ENCODE data around the gene PCBP4.
A peak's percentile ranks its signal among the peaks of the same experiment; 100 is the strongest.
"Not testable (repeated sequence)": the region's sequence is repeated elsewhere in the genome, so short reads cannot be mapped to it uniquely, and the experiment has no call there.

Gene PCBP4

GRCh38 chr3:51993657-51994056, 26.4 kb upstream of the PCBP4 start:
- DNase-seq: not testable (repeated sequence)

- no peak for DNase-seq
Observed at GRCh38 chr3:51992017-51992682, 24.9 kb upstream of the PCBP4 start.

- not testable (repeated sequence) for DNase-seq
Observed at GRCh38 chr3:51990501-51990971, 23.3 kb upstream of the PCBP4 start.

- no peak for DNase-seq
Observed at GRCh38 chr3:51988286-51989146, 21.3 kb upstream of the PCBP4 start.

- DNase-seq: no peak
Observed at GRCh38 chr3:51987568-51987967, 20.3 kb upstream of the PCBP4 start.

GRCh38 chr3:51986010-51986947, 19.0 kb upstream of the PCBP4 start:
- DNase-seq: no peak

GRCh38 chr3:51985063-51985462, 17.8 kb upstream of the PCBP4 start:
- DNase-seq: no peak

GRCh38 chr3:51984269-51984647, 17.0 kb upstream of the PCBP4 start:
- DNase-seq: no peak

GRCh38 chr3:51983578-51984268, 16.5 kb upstream of the PCBP4 start:
- no peak for DNase-seq

GRCh38 chr3:51982838-51983577, 15.8 kb upstream of the PCBP4 start, which contains the start of gene ACY1:
TSS of gene ACY1 (plus strand) at chr3:51983535. CDS start at chr3:51984065, 530 bp downstream.
- peak; percentile 66 to 83 for DNase-seq

- DNase-seq: peak; percentile 66 to 80
Observed at GRCh38 chr3:51982352-51982837, 15.1 kb upstream of the PCBP4 start.

GRCh38 chr3:51980253-51980652, 13.0 kb upstream of the PCBP4 start:
- no peak for DNase-seq

GRCh38 chr3:51978143-51978502, 10.9 kb upstream of the PCBP4 start:
- DNase-seq: no peak

- DNase-seq: no peak
Observed at GRCh38 chr3:51977446-51978142, 10.3 kb upstream of the PCBP4 start.

- DNase-seq: peak in 1 of 2 experiments; percentile 68
Observed at GRCh38 chr3:51975852-51976549, 8.7 kb upstream of the PCBP4 start.

- DNase-seq: peak; percentile 51 to 77
Observed at GRCh38 chr3:51974963-51975851, 8.0 kb upstream of the PCBP4 start, which contains the start of gene ABHD14A. TSS of gene ABHD14A (plus strand) at chr3:51975064. CDS start at chr3:51975136, 72 bp downstream.

GRCh38 chr3:51974277-51974962, 7.2 kb upstream of the PCBP4 start:
- peak; percentile 33 to 47 for DNase-seq

GRCh38 chr3:51971350-51971749, 4.1 kb upstream of the PCBP4 start:
- no peak for DNase-seq
